GM12873 (cell line): ENCODE data around the gene SHOX.

Experiments
- TF ChIP-seq, protein P1 (sequence below): IDR thresholded peaks from 2 replicates; pipeline ENCODE4 v1.5.1; 2012; ENCODE audit warnings: low read depth, mild to moderate bottlenecking, moderate library complexity, low read length, control low read depth; ENCODE audit not compliant: insufficient read depth; ENCODE audit errors: missing control alignments

SHOX gene

GRCh38 chrX:630612-631496, at the start of gene SHOX:
SHOX (plus strand) TSS chrX:630791; CDS start chrX:630898, 107 bp downstream.
- TF ChIP-seq, protein P1, sequence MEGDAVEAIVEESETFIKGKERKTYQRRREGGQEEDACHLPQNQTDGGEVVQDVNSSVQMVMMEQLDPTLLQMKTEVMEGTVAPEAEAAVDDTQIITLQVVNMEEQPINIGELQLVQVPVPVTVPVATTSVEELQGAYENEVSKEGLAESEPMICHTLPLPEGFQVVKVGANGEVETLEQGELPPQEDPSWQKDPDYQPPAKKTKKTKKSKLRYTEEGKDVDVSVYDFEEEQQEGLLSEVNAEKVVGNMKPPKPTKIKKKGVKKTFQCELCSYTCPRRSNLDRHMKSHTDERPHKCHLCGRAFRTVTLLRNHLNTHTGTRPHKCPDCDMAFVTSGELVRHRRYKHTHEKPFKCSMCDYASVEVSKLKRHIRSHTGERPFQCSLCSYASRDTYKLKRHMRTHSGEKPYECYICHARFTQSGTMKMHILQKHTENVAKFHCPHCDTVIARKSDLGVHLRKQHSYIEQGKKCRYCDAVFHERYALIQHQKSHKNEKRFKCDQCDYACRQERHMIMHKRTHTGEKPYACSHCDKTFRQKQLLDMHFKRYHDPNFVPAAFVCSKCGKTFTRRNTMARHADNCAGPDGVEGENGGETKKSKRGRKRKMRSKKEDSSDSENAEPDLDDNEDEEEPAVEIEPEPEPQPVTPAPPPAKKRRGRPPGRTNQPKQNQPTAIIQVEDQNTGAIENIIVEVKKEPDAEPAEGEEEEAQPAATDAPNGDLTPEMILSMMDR, result no peak

GRCh38 chrX:581066-581465, 49.5 kb upstream of the SHOX start:
- TF ChIP-seq, protein P1, result no peak

GRCh38 chrX:581720-582298, 48.8 kb upstream of the SHOX start:
- TF ChIP-seq, protein P1, result no peak

DNA sequence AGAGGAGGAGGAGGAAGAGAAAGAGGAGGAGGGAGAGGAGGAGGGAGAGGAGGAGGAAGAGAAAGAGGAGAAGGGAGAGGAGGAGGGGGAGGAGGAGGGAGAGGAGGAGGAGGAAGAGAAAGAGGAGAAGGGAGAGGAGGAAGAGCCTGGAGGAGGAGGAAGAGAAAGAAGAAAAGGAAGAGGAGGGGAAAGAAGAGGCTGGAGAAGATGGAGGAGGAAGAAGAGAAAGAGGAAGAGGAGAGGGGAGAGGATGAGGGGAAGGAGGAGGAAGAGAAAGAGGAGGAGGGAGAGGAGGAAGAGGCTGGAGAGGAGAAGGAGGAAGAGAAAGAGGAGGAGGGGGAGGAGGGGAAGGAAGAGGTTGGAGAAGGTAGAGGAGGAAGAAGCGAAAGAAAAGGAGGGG, 46.0 kb upstream of the SHOX start:
- TF ChIP-seq, protein P1, result no peak

- TF ChIP-seq, protein P1, result no peak
Observed at GRCh38 chrX:585115-585808, 45.3 kb upstream of the SHOX start.

DNA sequence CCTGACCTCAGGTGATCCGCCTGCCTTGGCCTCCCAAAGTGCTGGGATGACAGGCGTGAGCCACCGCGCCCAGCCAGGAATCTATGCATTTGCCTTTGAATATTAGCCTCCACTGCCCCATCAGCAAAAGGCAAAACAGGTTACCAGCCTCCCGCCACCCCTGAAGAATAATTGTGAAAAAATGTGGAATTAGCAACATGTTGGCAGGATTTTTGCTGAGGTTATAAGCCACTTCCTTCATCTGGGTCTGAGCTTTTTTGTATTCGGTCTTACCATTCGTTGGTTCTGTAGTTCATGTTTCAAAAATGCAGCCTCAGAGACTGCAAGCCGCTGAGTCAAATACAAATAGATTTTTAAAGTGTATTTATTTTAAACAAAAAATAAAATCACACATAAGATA, 44.2 kb upstream of the SHOX start:
- TF ChIP-seq, protein P1, result no peak
